ENCODE measurements around the gene USP17L17.
"Not testable (repeated sequence)": the region's sequence is repeated elsewhere in the genome, so short reads cannot be mapped to it uniquely, and the experiment has no call there.

Gene USP17L17

GRCh38 chr4:9243579-9243978 is at the start of gene USP17L17:
TSS of gene USP17L17 (plus strand) at chr4:9243879. CDS start at chr4:9243879, 0 bp downstream.
- not testable (repeated sequence) for DNase-seq

DNA sequence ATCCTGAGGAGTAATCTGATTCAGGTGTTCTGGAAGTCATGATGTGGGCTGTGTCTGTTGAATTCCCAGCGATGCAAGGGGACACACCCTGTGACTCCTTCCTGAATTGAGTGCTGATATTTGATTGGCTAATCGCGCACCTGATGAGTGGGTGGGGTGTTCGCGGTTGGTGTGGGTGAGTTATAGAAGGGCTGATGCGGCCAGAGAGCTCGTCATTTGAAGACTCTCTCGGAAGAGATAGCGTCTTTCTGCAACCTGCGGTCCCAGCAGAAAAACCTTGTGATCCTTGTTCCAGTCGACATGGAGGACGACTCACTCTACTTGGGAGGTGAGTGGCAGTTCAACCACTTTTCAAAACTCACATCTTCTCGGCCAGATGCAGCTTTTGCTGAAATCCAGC is 33.3 kb upstream of the USP17L17 start, which contains the start of gene USP17L10:
TSS of gene USP17L10 (plus strand) at position 301 of the 400 bp plus-strand sequence. CDS start at position 301, 0 bp downstream.
- not testable (repeated sequence) for DNase-seq

DNA sequence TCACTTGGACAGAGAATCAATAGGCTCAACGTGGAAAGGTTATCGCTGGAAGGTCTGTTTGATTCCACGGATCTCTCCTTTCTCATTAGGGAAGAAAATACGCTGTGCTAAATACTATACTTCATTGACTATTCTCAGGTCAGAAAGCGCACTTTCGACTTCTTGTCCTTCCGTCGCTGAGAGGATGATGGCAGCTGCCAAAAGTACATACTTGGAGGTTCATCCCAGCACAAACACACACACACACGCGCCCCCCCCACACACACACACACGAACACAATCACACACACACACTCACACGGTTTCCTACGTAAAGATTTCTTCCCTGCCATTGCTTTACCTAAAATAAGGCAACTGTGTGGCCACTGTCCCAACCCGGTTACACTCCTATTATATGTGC is 29.0 kb upstream of the USP17L17 start:
- DNase-seq: not testable (repeated sequence)

DNA sequence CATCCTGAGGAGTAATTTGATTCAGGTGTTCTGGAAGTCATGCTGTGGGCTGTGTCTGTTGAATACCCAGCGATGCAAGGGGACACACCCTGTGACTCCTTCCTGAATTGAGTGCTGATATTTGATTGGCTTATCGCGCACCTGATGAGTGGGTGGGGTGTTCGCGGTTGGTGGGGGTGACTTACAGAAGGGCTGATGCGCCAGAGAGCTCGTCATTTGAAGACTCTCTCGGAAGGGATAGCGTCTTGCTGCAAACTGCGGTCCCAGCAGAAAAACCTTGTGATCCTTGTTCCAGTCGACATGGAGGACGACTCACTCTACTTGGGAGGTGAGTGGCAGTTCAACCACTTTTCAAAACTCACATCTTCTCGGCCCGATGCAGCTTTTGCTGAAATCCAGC is 28.6 kb upstream of the USP17L17 start, which contains the start of gene USP17L11:
TSS of gene USP17L11 (plus strand) at position 301 of the 400 bp plus-strand sequence. CDS start at position 301, 0 bp downstream.
- not testable (repeated sequence) for DNase-seq

GRCh38 chr4:9219852-9220251 is 23.8 kb upstream of the USP17L17 start, which contains the start of gene USP17L12:
TSS of gene USP17L12 (plus strand) at chr4:9220152. CDS start at chr4:9220152, 0 bp downstream.
- DNase-seq: not testable (repeated sequence)

- not testable (repeated sequence) for DNase-seq
Observed at GRCh38 chr4:9224596-9224995, 19.1 kb upstream of the USP17L17 start, which contains the start of gene USP17L13. TSS of gene USP17L13 (plus strand) at chr4:9224896. CDS start at chr4:9224896, 0 bp downstream.

DNA sequence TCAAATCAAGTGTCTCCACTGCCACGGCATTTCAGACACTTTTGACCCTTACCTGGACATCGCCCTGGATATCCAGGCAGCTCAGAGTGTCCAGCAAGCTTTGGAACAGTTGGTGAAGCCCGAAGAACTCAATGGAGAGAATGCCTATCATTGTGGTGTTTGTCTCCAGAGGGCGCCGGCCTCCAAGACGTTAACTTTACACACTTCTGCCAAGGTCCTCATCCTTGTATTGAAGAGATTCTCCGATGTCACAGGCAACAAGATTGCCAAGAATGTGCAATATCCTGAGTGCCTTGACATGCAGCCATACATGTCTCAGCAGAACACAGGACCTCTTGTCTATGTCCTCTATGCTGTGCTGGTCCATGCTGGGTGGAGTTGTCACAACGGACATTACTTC is 13.4 kb upstream of the USP17L17 start:
- DNase-seq: not testable (repeated sequence)

DNA sequence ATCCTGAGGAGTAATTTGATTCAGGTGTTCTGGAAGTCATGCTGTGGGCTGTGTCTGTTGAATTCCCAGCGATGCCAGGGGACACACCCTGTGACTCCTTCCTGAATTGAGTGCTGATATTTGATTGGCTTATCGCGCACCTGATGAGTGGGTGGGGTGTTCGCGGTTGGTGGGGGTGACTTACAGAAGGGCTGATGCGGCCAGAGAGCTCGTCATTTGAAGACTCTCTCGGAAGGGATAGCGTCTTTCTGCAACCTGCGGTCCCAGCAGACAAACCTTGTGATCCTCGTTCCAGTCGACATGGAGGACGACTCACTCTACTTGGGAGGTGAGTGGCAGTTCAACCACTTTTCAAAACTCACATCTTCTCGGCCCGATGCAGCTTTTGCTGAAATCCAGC is 9.6 kb upstream of the USP17L17 start, which contains the start of gene USP17L15:
TSS of gene USP17L15 (plus strand) at position 301 of the 400 bp plus-strand sequence. CDS start at position 301, 0 bp downstream.
- not testable (repeated sequence) for DNase-seq

GRCh38 chr4:9238461-9238860 is 5.2 kb upstream of the USP17L17 start:
- not testable (repeated sequence) for DNase-seq

GRCh38 chr4:9247953-9248680 is 4.4 kb downstream of the USP17L17 start, which contains the start of gene USP17L18:
TSS of gene USP17L18 (plus strand) at chr4:9248630. CDS start at chr4:9248630, 0 bp downstream.
- DNase-seq: not testable (repeated sequence)

DNA sequence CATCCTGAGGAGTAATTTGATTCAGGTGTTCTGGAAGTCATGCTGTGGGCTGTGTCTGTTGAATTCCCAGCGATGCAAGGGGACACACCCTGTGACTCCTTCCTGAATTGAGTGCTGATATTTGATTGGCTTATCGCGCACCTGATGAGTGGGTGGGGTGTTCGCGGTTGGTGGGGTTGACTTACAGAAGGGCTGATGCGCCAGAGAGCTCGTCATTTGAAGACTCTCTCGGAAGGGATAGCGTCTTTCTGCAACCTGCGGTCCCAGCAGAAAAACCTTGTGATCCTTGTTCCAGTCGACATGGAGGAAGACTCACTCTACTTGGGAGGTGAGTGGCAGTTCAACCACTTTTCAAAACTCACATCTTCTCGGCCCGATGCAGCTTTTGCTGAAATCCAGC is 9.4 kb downstream of the USP17L17 start, which contains the start of gene USP17L19:
TSS of gene USP17L19 (plus strand) at position 301 of the 400 bp plus-strand sequence. CDS start at position 301, 0 bp downstream.
- not testable (repeated sequence) for DNase-seq

- DNase-seq: not testable (repeated sequence)
Observed at GRCh38 chr4:9257824-9258223, 14.1 kb downstream of the USP17L17 start, which contains the start of gene USP17L20. TSS of gene USP17L20 (plus strand) at chr4:9258124. CDS start at chr4:9258124, 0 bp downstream.

GRCh38 chr4:9262572-9262971 is 18.9 kb downstream of the USP17L17 start, which contains the start of gene USP17L21:
TSS of gene USP17L21 (plus strand) at chr4:9262872. CDS start at chr4:9262872, 0 bp downstream.
- DNase-seq: not testable (repeated sequence)

- DNase-seq: not testable (repeated sequence)
Observed at GRCh38 chr4:9267319-9267718, 23.6 kb downstream of the USP17L17 start, which contains the start of gene USP17L22. TSS of gene USP17L22 (plus strand) at chr4:9267619. CDS start at chr4:9267619, 0 bp downstream.

- DNase-seq: not testable (repeated sequence)
Observed at GRCh38 chr4:9271719-9272118, 28.0 kb downstream of the USP17L17 start.

Measured in suppressor macrophage treated with lipopolysaccharide for 4 hours (primary cell).